Measurements from ENCODE around the gene PITRM1.
A peak's percentile ranks its signal among the peaks of the same experiment; 100 is the strongest.
"Not testable (repeated sequence)": the region's sequence is repeated elsewhere in the genome, so short reads cannot be mapped to it uniquely, and the experiment has no call there.

The PITRM1 gene, protein sequence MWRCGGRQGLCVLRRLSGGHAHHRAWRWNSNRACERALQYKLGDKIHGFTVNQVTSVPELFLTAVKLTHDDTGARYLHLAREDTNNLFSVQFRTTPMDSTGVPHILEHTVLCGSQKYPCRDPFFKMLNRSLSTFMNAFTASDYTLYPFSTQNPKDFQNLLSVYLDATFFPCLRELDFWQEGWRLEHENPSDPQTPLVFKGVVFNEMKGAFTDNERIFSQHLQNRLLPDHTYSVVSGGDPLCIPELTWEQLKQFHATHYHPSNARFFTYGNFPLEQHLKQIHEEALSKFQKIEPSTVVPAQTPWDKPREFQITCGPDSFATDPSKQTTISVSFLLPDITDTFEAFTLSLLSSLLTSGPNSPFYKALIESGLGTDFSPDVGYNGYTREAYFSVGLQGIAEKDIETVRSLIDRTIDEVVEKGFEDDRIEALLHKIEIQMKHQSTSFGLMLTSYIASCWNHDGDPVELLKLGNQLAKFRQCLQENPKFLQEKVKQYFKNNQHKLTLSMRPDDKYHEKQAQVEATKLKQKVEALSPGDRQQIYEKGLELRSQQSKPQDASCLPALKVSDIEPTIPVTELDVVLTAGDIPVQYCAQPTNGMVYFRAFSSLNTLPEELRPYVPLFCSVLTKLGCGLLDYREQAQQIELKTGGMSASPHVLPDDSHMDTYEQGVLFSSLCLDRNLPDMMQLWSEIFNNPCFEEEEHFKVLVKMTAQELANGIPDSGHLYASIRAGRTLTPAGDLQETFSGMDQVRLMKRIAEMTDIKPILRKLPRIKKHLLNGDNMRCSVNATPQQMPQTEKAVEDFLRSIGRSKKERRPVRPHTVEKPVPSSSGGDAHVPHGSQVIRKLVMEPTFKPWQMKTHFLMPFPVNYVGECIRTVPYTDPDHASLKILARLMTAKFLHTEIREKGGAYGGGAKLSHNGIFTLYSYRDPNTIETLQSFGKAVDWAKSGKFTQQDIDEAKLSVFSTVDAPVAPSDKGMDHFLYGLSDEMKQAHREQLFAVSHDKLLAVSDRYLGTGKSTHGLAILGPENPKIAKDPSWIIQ

GRCh38 chr10:3172446-3173170, at the start of gene PITRM1:
TSS of gene PITRM1 (minus strand) at chr10:3172782. CDS start at chr10:3172772, 10 bp downstream.
- peak; percentile 100 for DNase-seq

- peak in 1 of 2 experiments; percentile 7 for DNase-seq
Observed at GRCh38 chr10:3222068-3222467, 49.5 kb upstream of the PITRM1 start.

DNA sequence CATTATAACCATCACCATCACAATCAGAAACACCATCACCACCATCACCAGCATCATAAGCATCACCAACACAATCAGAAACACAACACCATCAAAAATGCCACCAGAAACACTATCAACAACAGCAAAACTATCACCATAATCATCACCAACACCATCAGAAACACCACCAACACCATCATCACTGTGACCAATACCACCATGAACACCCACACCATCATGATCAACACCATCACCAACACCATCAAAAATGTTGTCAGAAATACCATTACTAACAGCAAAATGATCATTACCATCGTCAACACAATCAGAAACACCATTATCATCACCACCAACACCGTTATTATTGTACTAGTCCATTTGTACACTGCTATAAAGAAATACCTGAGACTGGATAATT, 49.0 kb upstream of the PITRM1 start:
- not testable (repeated sequence) for DNase-seq

- DNase-seq = no peak
Observed at GRCh38 chr10:3220853-3221252, 48.3 kb upstream of the PITRM1 start.

GRCh38 chr10:3219021-3219628, 46.5 kb upstream of the PITRM1 start:
- not testable (repeated sequence) for DNase-seq

GRCh38 chr10:3217853-3218252, 45.3 kb upstream of the PITRM1 start:
- no peak for DNase-seq

GRCh38 chr10:3217301-3217700, 44.7 kb upstream of the PITRM1 start:
- no peak for DNase-seq

DNA sequence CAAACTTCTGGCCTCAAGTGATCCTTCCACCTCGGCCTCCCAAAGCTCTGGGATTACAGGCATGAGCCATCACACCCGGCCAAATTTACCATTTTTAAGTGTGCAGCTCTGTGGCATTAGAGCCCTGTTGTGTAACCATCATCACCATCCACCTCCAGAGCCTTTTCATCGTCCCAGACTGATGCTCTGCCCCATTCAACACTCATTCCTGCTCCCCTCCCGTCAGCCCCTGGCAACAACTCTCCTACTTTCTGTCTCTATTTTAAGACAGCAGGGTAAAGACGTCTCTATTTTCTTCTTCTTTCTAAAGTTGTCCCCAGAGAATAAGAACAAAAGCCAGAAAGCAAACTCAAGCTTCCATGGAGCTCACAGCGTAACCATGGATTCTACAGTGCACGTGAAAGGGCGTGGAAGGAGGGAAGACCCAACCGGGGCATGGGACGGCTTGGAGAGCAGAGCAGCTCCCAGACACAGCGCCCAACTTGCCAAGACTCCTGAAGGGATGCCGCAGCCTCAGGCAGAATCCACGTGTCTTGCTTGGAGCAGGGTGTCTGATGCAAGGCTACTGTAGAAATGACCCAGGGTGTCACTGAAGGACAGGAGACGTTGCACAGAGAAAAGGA, 42.7 kb upstream of the PITRM1 start:
- no peak for DNase-seq

GRCh38 chr10:3213758-3214515, 41.4 kb upstream of the PITRM1 start:
- DNase-seq = no peak

DNA sequence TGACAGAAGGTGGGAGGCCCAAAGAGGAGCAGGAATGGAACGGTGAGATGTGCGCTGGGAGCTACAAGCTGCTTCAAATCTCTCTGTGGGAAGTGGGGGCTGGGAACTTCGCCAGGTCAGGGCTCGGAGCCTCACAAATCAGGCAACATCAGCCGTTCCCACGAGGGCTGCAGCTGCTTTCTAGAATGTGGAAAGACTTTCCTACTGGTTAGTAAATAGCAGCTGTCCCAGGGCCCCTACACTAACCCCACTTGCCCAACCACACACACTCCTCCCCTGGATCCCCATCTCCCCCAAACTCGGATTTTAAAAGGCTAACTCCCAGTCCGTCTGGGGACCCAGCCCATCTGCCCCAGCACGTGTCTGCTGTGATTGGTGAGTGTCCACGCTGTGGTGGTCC, 40.6 kb upstream of the PITRM1 start:
- DNase-seq = no peak

- DNase-seq = no peak
Observed at GRCh38 chr10:3210251-3210877, 37.8 kb upstream of the PITRM1 start.

DNA sequence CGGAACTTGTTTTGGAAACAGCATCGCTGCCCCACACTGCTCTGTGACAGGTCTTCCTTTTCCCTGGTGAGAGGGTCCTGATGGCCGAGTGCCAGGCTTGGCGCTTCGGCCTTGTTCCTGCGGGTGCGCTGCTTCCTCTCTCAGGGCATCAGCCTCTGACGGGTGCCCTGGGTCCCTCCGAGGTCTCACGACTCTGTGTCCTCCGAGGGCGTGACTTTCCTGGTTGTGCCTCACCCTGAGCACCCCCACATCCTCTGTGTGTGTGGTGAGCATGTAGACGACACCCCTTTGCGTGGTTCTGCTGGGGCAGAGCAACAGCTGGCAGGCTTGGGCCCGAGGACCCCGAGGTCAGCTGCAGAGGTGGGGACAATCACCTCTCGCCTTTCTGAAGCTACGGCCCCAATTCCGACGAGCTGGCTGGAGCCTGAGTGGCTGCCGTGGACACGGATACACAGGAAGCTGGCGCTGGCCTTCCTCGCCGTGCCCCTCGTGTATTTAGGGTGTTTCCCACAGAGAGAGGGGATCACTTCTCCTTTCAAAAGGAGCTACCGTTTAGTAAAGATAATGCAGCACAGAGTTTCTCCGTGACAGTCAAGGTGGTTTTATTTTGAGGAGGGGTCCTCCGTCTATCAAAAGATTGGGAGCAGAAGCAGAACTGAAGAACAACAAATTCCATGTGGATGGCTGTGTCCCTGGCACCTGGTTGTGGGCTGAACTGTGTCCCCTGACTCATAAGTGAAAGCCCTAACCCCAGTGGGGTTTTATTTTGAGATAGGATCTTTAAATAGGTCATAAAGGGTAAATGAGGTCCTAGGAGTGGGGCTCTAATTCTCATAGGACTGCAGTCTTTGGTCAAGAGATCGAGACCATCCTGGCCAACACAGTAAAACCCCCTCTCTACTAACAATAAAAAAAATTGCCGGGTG, 36.2 kb upstream of the PITRM1 start:
- DNase-seq = no peak

GRCh38 chr10:3207351-3207750, 34.8 kb upstream of the PITRM1 start:
- no peak for DNase-seq

DNA sequence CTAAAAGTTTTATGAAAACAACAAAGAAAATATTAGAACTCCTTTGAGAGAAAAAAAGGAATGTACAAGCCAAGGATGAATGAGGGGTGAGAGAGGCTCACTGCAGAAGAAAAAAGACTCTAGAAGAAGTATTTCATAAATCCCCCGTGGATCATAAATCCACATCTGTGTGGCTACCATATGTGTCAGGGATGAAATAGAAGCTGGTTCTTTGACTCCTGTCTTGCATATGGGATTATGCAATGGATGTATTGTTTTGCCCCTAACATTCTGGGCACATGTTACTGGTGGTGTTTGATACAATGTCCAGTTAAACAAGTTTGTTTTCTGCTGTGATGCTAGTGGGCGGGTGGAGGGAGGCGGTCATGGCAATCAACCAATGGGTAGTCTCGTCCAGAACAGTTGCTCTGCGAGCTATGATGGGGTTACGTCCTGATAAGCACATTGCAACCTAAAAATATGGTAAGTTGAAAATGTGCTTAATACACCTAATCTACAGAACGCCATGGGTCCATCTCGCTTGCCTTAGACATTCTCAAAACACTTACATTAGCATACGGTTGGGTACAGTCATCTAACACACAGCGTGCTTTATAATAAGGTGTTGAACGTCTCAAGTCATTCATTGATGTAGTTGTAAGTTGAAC, 34.1 kb upstream of the PITRM1 start:
- no peak for DNase-seq

DNA sequence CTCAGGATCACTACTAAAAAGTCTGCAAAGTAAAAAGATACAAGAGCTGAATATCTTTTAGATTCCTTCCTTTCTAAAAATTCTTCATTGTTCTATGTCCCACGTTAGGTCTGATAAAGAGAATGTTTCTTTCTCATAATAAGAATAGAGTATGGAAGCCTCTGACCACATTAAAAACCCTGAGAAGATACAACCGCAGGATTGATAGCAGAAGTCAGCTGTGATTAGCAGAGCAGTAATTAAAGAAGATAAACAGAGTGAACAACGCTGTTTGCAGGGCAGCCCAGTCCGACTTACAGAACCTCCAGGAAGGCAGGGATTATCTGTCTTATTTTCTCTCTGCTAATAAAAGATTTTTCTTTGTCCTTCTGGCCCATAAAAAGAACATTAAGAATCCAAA, 31.4 kb upstream of the PITRM1 start:
- DNase-seq = no peak

GRCh38 chr10:3203016-3203811, 30.6 kb upstream of the PITRM1 start:
- no peak for DNase-seq

DNA sequence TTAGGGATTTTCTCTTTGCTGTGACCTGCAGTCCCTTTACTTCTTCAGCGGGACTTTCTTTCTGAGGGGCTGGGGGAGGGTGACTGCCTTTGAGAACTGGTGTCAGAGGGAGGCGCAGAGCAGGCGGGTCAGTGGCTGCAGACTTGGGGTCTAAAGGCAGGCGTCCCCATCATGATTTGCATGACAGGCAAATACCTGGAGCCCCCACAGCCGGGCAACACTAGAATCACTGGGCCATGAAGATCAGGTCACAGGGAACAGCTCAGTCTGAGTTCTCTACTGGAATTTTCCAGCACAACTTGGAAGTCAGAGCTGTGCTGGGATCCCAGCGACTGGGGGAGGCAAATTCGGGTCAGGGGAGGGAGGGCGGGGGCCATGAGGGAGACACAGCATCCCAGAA, 29.2 kb upstream of the PITRM1 start:
- no peak for DNase-seq

DNA sequence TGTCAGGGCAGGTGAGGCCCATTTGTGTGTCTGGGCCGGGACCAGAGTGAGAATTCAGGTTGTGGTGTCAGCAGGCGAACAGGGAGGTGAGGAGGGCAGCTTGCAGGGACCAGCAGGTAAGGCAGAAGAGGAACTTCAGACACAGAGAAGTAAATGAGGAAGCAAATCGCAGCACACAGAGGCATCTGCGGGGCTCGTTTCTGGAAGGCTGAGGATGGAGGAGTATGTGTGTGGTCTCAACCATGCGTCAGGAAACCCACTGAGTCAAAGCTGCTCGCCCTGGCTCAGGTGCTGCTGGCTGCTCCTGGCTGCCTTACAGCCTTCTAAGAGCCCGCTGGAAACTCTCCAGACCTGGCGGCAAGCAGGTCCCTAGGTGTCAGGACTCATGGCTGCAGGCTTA, 26.9 kb upstream of the PITRM1 start:
- DNase-seq = peak; percentile 82 to 92
